Keratinocyte (primary cell): ENCODE data around the gene CDC34. TPM values are rescaled to one million over a fixed set of nuclear protein-coding genes. Genes with fewer than 3 reads are reported as not detected.

ENCODE experiments used
- DNase-seq: peaks from one replicate; pipeline ENCODE4 v3.0.0-alpha.2; 2011; ENCODE audit warnings: low read depth, missing footprints, low spot score
- FAIRE-seq: peaks from 2 replicates; lab custom pipeline; 2011; peaks lifted over from hg19 to GRCh38; lab: Jason Lieb, UNC
- H2AFZ ChIP-seq: 2 replicates; pipeline ENCODE4 v1.6.0; 2012; ENCODE audit warnings: low read length, control low read depth, inconsistent platforms; ENCODE audit not compliant: control insufficient read depth
- H3K27ac ChIP-seq: 2 replicates; pipeline ENCODE4 v1.5.1; 2011; ENCODE audit warnings: low read length; ENCODE audit not compliant: control insufficient read depth, insufficient read depth
- H3K27me3 ChIP-seq: 3 replicates; pipeline ENCODE4 v1.6.0; 2011; ENCODE audit warnings: low read length; ENCODE audit not compliant: control insufficient read depth, insufficient read depth; ENCODE audit errors: extremely low read depth
- H3K36me3 ChIP-seq, 2 experiments: 2 replicates in 1 of 2; 3 replicates in 1 of 2; pipeline ENCODE4 v1.5.1; 2011; ENCODE audit warnings: low read length in 2 of 2, mild to moderate bottlenecking in 1 of 2; ENCODE audit not compliant: control insufficient read depth in 2 of 2, insufficient read depth in 2 of 2; ENCODE audit errors: extremely low read depth in 1 of 2
- H3K4me1 ChIP-seq: 3 replicates; pipeline ENCODE4 v1.5.1; 2011; ENCODE audit warnings: low read length; ENCODE audit not compliant: control insufficient read depth, insufficient read depth; ENCODE audit errors: extremely low read depth
- H3K4me2 ChIP-seq: 3 replicates; pipeline ENCODE4 v1.6.0; 2011; ENCODE audit warnings: low read depth, low read length; ENCODE audit not compliant: control insufficient read depth, insufficient read depth; ENCODE audit errors: extremely low read depth
- H3K4me3 ChIP-seq, 3 experiments: fragments of 200-600 bp in 1 of 3; sonication (generic) in 1 of 3; 2 replicates in 2 of 3; 3 replicates in 1 of 3; pipeline ENCODE4 v1.5.1; 2011 to 2016; ENCODE audit warnings: low read length in 3 of 3, mild to moderate bottlenecking in 3 of 3, control low read depth in 2 of 3, inconsistent platforms in 1 of 3, low read depth in 1 of 3, mixed read lengths in 1 of 3, mixed run types in 1 of 3, moderate library complexity in 1 of 3; ENCODE audit not compliant: control insufficient read depth in 2 of 3, insufficient read depth in 2 of 3; ENCODE audit errors: extremely low read depth in 1 of 3
- H3K79me2 ChIP-seq: 2 replicates; pipeline ENCODE4 v1.6.0; 2012; ENCODE audit warnings: low read length; ENCODE audit not compliant: control insufficient read depth, insufficient read depth
- H3K9ac ChIP-seq: 3 replicates; pipeline ENCODE4 v1.6.0; 2011; ENCODE audit warnings: low read length; ENCODE audit not compliant: control insufficient read depth, insufficient read depth; ENCODE audit errors: extremely low read depth
- H3K9me1 ChIP-seq: 3 replicates; pipeline ENCODE4 v1.6.0; 2011; ENCODE audit warnings: low read length; ENCODE audit not compliant: control insufficient read depth, insufficient read depth; ENCODE audit errors: extremely low read depth
- H3K9me3 ChIP-seq: 2 replicates; pipeline ENCODE4 v1.5.1; 2012; ENCODE audit warnings: low read depth, low read length; ENCODE audit not compliant: control insufficient read depth
- H4K20me1 ChIP-seq: 3 replicates; pipeline ENCODE4 v1.6.0; 2011; ENCODE audit warnings: low read length; ENCODE audit not compliant: control insufficient read depth, insufficient read depth; ENCODE audit errors: extremely low read depth
- CTCF ChIP-seq, 3 experiments: IDR thresholded peaks in 1 of 3; conservative IDR thresholded peaks in 1 of 3; optimal IDR thresholded peaks in 1 of 3; 2 replicates in 2 of 3; 3 replicates in 1 of 3; pipeline versions ENCODE3 to v1.5.1; 2011; ENCODE audit warnings: low read length in 3 of 3, mild to moderate bottlenecking in 3 of 3, moderate library complexity in 2 of 3, control low read depth in 1 of 3, inconsistent platforms in 1 of 3; ENCODE audit not compliant: insufficient read depth in 2 of 3; ENCODE audit errors: extremely low read depth in 1 of 3
- EZH2 ChIP-seq: IDR thresholded peaks from one replicate; pipeline ENCODE4 v1.6.1; 2012; ENCODE audit warnings: inconsistent platforms, mild to moderate bottlenecking, low read length, moderate library complexity
- dilution Hi-C: fragments of 300-500 bp; cut with MboI; formaldehyde crosslinking; loops from one replicate; pipeline ENCODE4 v1.7.0; 2020; ENCODE audit warnings: low sequenced_read_pairs; ENCODE audit not compliant: extremely low pct_ligation_motif_present
- polyA plus RNA-seq, 5 experiments: library from polyadenylated mRNA; depleted of rRNA in 3 of 5; stranded (reverse) in 3 of 5; stranded (forward) in 1 of 5; unstranded in 1 of 5; fragments of >200 nt; gene quantifications; 1 replicate in 1 of 5; 2 replicates in 3 of 5; 3 replicates in 1 of 5; pipeline versions ENCODE4 v1.2.1 to v1.2.3, GENCODE V29; 2011 to 2012; ENCODE audit warnings: missing spikeins in 2 of 5, low read depth in 1 of 5, low replicate concordance in 1 of 5

Gene CDC34
- polyA plus RNA-seq, 1 donor (not counting 4 experiments of a cell fraction or from before 2014, with no cell fraction given), result 47.5 TPM

GRCh38 chr19:535017-535835, 3.7 kb downstream of the CDC34 start:
- no peak overlapping the region for H2AFZ ChIP-seq
- H3K9me1 ChIP-seq, result peaks cover 4% of the 10 kb centered on the region
- dilution Hi-C loops, result no loop called here
- H3K27ac ChIP-seq, result no peak overlapping the region
- peaks cover 22% of the 10 kb centered on the region for H4K20me1 ChIP-seq
- H3K9me3 ChIP-seq, result no peaks in the 10 kb centered on the region
- DNase-seq, result no peak
- no peak for FAIRE-seq
- no peaks in the 10 kb centered on the region for H3K27me3 ChIP-seq
- TF ChIP-seq CTCF (optimal IDR thresholded peaks at IDR 0.05 in 1 of 3, IDR thresholded peaks at IDR 0.05 in 1 of 3, conservative IDR thresholded peaks at IDR 0.05 in 1 of 3; ENCODE audit: extremely low read depth in 1 of 3, insufficient read depth in 2 of 3, low read length in 3 of 3), result no peak
- no peak for TF ChIP-seq EZH2
- H3K36me3 ChIP-seq, result peaks cover 10 to 16% of the 10 kb centered on the region in 2 experiments
- H3K4me3 ChIP-seq, result no peak overlapping the region
- no peak overlapping the region for H3K9ac ChIP-seq
- H3K4me2 ChIP-seq, result no peak overlapping the region
- H3K4me1 ChIP-seq, result peaks cover 13% of the 10 kb centered on the region
- H3K79me2 ChIP-seq, result peaks cover 47% of the 10 kb centered on the region

DNA sequence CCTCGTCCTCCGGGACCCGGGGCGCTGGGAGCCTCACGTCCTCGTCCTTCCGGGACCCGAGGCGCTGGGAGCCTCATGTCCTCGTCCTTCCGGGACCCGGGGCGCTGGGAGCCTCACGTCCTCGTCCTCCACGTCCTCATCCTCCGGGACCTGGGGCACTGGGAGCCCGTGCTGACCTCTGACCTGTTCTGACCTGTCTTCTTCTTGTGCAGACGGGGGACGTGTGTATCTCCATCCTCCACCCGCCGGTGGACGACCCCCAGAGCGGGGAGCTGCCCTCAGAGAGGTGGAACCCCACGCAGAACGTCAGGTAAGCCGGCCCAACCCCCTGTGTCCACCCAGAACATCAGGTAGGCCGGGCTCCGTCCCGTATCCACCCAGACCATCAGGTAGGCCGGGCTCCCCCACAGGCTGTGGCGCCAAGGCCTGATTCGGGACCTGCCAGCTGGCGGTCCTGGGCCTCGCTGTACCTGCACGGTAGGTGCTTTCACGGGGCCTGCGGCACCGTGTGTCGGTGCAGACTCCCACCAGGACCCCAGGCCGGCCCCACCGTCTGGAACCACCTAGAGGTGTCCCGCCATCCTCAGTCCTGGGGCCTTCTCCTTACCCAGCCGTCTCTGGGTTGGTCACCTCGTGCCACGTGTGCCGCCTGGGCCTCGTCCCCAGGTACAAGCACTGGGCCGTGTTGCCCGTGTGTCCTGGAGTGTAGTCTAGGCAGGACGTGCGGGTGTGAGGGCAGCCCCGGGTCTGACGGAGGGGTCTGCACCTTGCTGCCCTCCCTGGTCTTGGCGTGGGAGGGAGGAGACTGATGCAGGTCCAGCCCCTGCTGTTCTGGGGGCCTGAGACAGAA, 4.7 kb downstream of the CDC34 start:
- Histone ChIP-seq H3K27me3 (no peaks in the 10 kb centered on the region), H4K20me1 (peaks cover 22% of the 10 kb centered on the region), H3K36me3 (peaks cover 12 to 16% of the 10 kb centered on the region in 2 experiments), H3K4me3 (no peak overlapping the region), H3K79me2 (peaks cover 47% of the 10 kb centered on the region), H3K4me1 (peaks cover 13% of the 10 kb centered on the region), H3K9ac (no peak overlapping the region), H3K9me3 (no peaks in the 10 kb centered on the region), H2AFZ (no peak overlapping the region), H3K9me1 (peaks cover 4% of the 10 kb centered on the region), H3K27ac (no peak overlapping the region), H3K4me2 (no peak overlapping the region)
- FAIRE-seq (no peak), DNase-seq (no peak)
- TF ChIP-seq CTCF (optimal IDR thresholded peaks at IDR 0.05 in 1 of 3, IDR thresholded peaks at IDR 0.05 in 1 of 3, conservative IDR thresholded peaks at IDR 0.05 in 1 of 3; ENCODE audit: extremely low read depth in 1 of 3, insufficient read depth in 2 of 3, low read length in 3 of 3) (no peak), EZH2 (no peak)
- dilution Hi-C loops, result no loop called here
